B cell (primary cell): ENCODE results near the gene DPYSL3. TPM values are rescaled to one million over a fixed set of nuclear protein-coding genes. Genes with fewer than 3 reads are reported as not detected.

Experiments used
- ATAC-seq: fragments of 200-7000 bp; cut with Tn5 transposase; one replicate; pipeline ENCODE4 v1.10.0; 2021; ENCODE audit warnings: low read depth, mild to moderate bottlenecking, moderate number of reproducible peaks, moderate library complexity
- CTCF ChIA-PET: fragments of 350-600 bp; sonication (Branson Sonifier 250); formaldehyde crosslinking; loops from one replicate; lab custom pipeline; 2021; ENCODE audit warnings: antibody characterized with exemption, inconsistent platforms; lab: Charles Lee
- POLR2A ChIA-PET: fragments of 350-600 bp; sonication (Branson Sonifier 250); formaldehyde crosslinking; loops from one replicate; lab custom pipeline; 2021; ENCODE audit warnings: antibody characterized with exemption; lab: Charles Lee
- DNase-seq: peaks from one replicate; pipeline ENCODE4 v3.0.0; 2013
- H2AFZ ChIP-seq: 2 replicates; pipeline ENCODE4 v1.6.1; 2012; ENCODE audit warnings: mild to moderate bottlenecking, low read depth, low read length; ENCODE audit not compliant: insufficient read depth, poor library complexity, severe bottlenecking
- H3K27ac ChIP-seq, 2 donors: 1 replicate in 1 of 2; 2 replicates in 1 of 2; pipeline ENCODE4 v1.5.1; 2012 to 2013; ENCODE audit warnings: low read length in 2 of 2, mild to moderate bottlenecking in 2 of 2, moderate library complexity in 1 of 2
- H3K27me3 ChIP-seq, 4 experiments: fragments of 200-600 bp in 1 of 4; sonication (generic) in 1 of 4; replicated peaks in 1 of 4; 1 replicate in 2 of 4; 2 replicates in 2 of 4; pipeline versions ENCODE4 v1.6.1 to v1.7.0; 2013 to 2016; ENCODE audit warnings: low read length in 3 of 4, mild to moderate bottlenecking in 2 of 4, mixed read lengths in 1 of 4, moderate library complexity in 1 of 4; ENCODE audit not compliant: insufficient read depth in 4 of 4, control insufficient read depth in 3 of 4; ENCODE audit errors: control extremely low read depth in 1 of 4
- H3K36me3 ChIP-seq, 2 experiments: replicated peaks in 1 of 2; 1 replicate in 1 of 2; 2 replicates in 1 of 2; pipeline versions ENCODE4 v1.6.1 to v1.7.1; 2013; ENCODE audit warnings: low read length in 1 of 2; ENCODE audit not compliant: insufficient read depth in 2 of 2, control insufficient read depth in 1 of 2; ENCODE audit errors: control extremely low read depth in 1 of 2, extremely low read depth in 1 of 2
- H3K4me1 ChIP-seq, 2 donors: fragments of 200-600 bp in 1 of 2; sonication (generic) in 1 of 2; 1 replicate in 1 of 2; 2 replicates in 1 of 2; pipeline versions ENCODE4 v1.5.1 to v1.6.1; 2013 to 2017; ENCODE audit warnings: low read length in 2 of 2; ENCODE audit not compliant: control insufficient read depth in 2 of 2, insufficient read depth in 2 of 2
- H3K4me2 ChIP-seq: replicated peaks from 2 replicates; pipeline ENCODE3; 2012; ENCODE audit warnings: mild to moderate bottlenecking, low read depth, low read length; ENCODE audit not compliant: poor library complexity, severe bottlenecking
- H3K4me3 ChIP-seq, 5 experiments: fragments of 200-600 bp in 1 of 5; sonication (generic) in 1 of 5; 1 replicate in 3 of 5; 2 replicates in 2 of 5; pipeline versions ENCODE4 v1.5.1 to v1.7.0; 2011 to 2016; ENCODE audit warnings: low read length in 4 of 5, mild to moderate bottlenecking in 4 of 5, low read depth in 2 of 5, control low read depth in 1 of 5, moderate library complexity in 1 of 5; ENCODE audit not compliant: insufficient read depth in 1 of 5; ENCODE audit errors: control extremely low read depth in 1 of 5, extremely low read depth in 1 of 5
- H3K79me2 ChIP-seq: fragments of 200-600 bp; sonication (generic); one replicate; pipeline ENCODE4 v1.6.0; 2016; ENCODE audit warnings: low read length; ENCODE audit not compliant: control insufficient read depth, insufficient read depth
- H3K9ac ChIP-seq: fragments of 200-600 bp; sonication (generic); 2 replicates; pipeline ENCODE4 v1.6.1; 2017; ENCODE audit warnings: mild to moderate bottlenecking, low read length, moderate library complexity
- H3K9me3 ChIP-seq, 3 donors: one replicate each; pipeline versions ENCODE4 v1.6.1 to v1.7.1; 2013; ENCODE audit warnings: low read length in 2 of 3; ENCODE audit not compliant: control insufficient read depth in 2 of 3, insufficient read depth in 1 of 3; ENCODE audit errors: control extremely low read depth in 1 of 3
- H4K20me1 ChIP-seq: 2 replicates; pipeline ENCODE4 v1.6.0; 2012; ENCODE audit warnings: mild to moderate bottlenecking, low read length; ENCODE audit not compliant: insufficient read depth, control insufficient read depth, poor library complexity, severe bottlenecking
- H3K27ac Mint-ChIP-seq: one replicate; pipeline ENCODE4 v1.8.0; 2021; ENCODE audit warnings: mixed read lengths
- H3K27me3 Mint-ChIP-seq: one replicate; pipeline ENCODE4 v1.8.0; 2021; ENCODE audit warnings: mixed read lengths
- H3K4me1 Mint-ChIP-seq: one replicate; pipeline ENCODE4 v1.8.0; 2021; ENCODE audit warnings: mixed read lengths
- H3K4me3 Mint-ChIP-seq: one replicate; pipeline ENCODE4 v1.8.0; 2021; ENCODE audit warnings: mixed read lengths
- H3K9me3 Mint-ChIP-seq: one replicate; pipeline ENCODE4 v1.8.0; 2022; ENCODE audit warnings: mixed read lengths; ENCODE audit not compliant: insufficient read depth
- EZH2 ChIP-seq: IDR thresholded peaks from 2 replicates; pipeline ENCODE4 v1.6.1; 2012; ENCODE audit warnings: borderline replicate concordance, low read depth, mild to moderate bottlenecking, moderate library complexity, low read length; ENCODE audit not compliant: insufficient read depth, poor library complexity, severe bottlenecking
- WGBS: methylation state at CpG from one replicate; pipeline ENCODE4 v1.1.5; 2013; ENCODE audit warnings: missing lambda C conversion rate; ENCODE audit not compliant: insufficient coverage; 5-methylcytosine and 5-hydroxymethylcytosine counted together
- intact Hi-C: fragments of 100-400 bp; cut with micrococcal nuclease; formaldehyde crosslinking; loops from one replicate; pipeline ENCODE4 v1.10.0; 2022
- polyA plus RNA-seq: library from polyadenylated mRNA; depleted of rRNA; stranded (reverse); fragments of >200 nt; gene quantifications from 2 replicates; pipeline ENCODE4 v1.2.3, GENCODE V29; 2012
- total RNA-seq, 2 donors: library from RNA; stranded (reverse); fragments of 120-200 nt in 1 of 2; gene quantifications; 1 replicate in 1 of 2; 2 replicates in 1 of 2; pipeline versions ENCODE4 v1.2.3 to v1.2.4, GENCODE V29; 2013 to 2022
- TF ChIP-seq, protein P1 (sequence below): fragments of 200-600 bp; IDR thresholded peaks from one replicate; pipeline ENCODE4 v1.8.0; 2022; ENCODE audit warnings: antibody characterized with exemption, mild to moderate bottlenecking

DPYSL3 gene
- total and polyA plus RNA-seq, 2 donors (not counting 1 experiment from before 2014, with no cell fraction given): not detected

DNA sequence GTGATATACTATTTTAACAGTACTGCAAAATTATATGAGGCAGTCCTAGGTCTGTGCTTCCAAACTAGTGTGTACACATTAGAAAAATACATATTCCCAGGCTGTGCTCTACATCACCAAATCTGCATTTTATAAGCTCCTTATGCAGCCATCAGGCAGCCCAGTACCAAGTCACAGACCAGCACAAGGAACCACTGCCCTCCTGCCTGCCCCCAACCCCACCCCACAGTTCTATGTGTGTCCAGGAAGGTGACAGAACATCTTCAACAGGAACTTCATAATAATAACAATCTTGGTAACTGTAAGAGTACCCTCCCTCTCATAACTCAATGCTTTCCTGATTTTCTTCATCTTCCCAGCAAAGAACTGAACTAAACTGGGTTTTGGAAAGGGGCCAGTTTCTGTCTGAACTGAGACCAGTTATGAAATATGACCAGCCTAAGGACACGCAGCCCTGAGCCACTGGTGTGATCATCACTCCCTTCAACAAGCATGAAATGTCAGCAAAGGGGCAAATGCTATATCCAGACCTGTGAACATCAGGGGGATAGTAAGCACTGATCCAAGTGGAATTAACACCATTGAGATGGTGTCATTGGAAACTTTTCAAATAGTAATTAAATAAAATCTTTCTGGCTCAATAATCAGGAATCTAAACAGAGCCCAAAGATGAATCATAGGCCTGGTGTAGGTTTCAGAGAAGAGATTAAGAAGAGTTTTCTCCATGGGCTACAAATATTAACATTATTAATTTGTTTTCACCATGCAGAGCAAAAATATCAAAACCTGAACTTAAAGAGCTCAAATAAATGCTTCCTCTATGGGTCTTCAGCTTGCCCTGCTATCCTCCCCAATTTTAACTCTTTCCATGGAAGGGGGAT lies 82.1 kb downstream of the DPYSL3 start:
- H3K27me3 Mint-ChIP-seq: no peaks in the 10 kb centered on the region
- no peak overlapping the region for H3K27ac Mint-ChIP-seq
- Histone ChIP-seq H3K9me3 (peaks cover 0 to 5% (median 0%) of the 10 kb centered on the region in 3 donors), H4K20me1 (no peaks in the 10 kb centered on the region), H3K79me2 (no peaks in the 10 kb centered on the region), H3K4me2 (no peak overlapping the region), H3K4me1 (no peaks in the 10 kb centered on the region), H3K4me3 (no peak overlapping the region), H3K9ac (no peak overlapping the region), H3K27me3 (no peaks in the 10 kb centered on the region), H2AFZ (no peak overlapping the region), H3K36me3 (no peaks in the 10 kb centered on the region), H3K27ac (no peak overlapping the region)
- no peak overlapping the region for H3K4me3 Mint-ChIP-seq
- CTCF ChIA-PET: no interaction called here
- DNase-seq: no peak
- TF ChIP-seq, protein P1, sequence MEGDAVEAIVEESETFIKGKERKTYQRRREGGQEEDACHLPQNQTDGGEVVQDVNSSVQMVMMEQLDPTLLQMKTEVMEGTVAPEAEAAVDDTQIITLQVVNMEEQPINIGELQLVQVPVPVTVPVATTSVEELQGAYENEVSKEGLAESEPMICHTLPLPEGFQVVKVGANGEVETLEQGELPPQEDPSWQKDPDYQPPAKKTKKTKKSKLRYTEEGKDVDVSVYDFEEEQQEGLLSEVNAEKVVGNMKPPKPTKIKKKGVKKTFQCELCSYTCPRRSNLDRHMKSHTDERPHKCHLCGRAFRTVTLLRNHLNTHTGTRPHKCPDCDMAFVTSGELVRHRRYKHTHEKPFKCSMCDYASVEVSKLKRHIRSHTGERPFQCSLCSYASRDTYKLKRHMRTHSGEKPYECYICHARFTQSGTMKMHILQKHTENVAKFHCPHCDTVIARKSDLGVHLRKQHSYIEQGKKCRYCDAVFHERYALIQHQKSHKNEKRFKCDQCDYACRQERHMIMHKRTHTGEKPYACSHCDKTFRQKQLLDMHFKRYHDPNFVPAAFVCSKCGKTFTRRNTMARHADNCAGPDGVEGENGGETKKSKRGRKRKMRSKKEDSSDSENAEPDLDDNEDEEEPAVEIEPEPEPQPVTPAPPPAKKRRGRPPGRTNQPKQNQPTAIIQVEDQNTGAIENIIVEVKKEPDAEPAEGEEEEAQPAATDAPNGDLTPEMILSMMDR: no peak
- no peak for TF ChIP-seq EZH2
- H3K9me3 Mint-ChIP-seq: no peaks in the 10 kb centered on the region
- intact Hi-C loops: no loop called here
- WGBS: no CpG with 5 or more reads among the region's 1 CpG
- ATAC-seq: no peak
- no peaks in the 10 kb centered on the region for H3K4me1 Mint-ChIP-seq
- POLR2A ChIA-PET: no interaction called here

DNA sequence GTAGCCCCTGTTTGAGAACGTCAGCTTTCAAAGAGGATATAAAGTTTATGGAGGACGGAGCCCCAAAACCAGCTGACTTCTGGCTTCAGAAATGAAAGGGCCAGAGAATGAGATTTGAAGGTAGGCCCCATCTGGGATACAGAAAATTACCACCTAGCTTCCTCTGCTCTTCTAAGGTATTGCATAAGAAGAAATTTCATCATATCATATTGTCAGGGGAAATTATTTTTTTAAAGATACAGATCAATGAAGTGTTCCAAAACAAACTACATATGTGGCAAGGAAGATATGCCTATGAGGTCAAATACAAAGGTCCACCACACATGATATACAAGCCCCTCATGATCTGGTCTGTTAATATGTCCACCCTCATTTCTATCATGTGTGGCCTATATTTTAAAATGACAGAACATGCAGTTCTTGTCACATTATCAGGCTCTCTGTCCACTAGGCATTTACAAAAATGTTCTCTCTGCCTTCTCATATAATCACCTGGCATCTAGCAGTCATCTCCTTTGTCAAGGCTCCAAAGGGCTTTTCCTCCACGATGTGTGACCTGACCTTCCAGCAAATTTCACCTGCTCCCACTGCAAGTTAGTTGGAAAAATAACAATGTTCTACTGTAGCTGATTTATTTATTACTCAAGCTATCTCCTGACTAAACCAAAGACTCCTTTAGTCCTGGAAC lies 83.1 kb downstream of the DPYSL3 start:
- Mint-ChIP-seq H3K9me3 (no peaks in the 10 kb centered on the region), H3K4me3 (no peak overlapping the region), H3K27me3 (no peaks in the 10 kb centered on the region), H3K4me1 (no peaks in the 10 kb centered on the region), H3K27ac (no peak overlapping the region)
- DNase-seq (no peak), ATAC-seq (no peak)
- TF ChIP-seq, protein P1: no peak
- no peak for TF ChIP-seq EZH2
- no peak overlapping the region for H3K4me2 ChIP-seq
- H3K4me1 ChIP-seq: no peaks in the 10 kb centered on the region
- no peak overlapping the region for H2AFZ ChIP-seq
- ChIA-PET CTCF (no interaction called here), POLR2A (no interaction called here)
- H3K4me3 ChIP-seq: no peak overlapping the region
- WGBS: 67% methylated on average over 1 of the region's 3 CpGs
- intact Hi-C loops: no loop called here
- H4K20me1 ChIP-seq: no peaks in the 10 kb centered on the region
- no peaks in the 10 kb centered on the region for H3K79me2 ChIP-seq
- no peak overlapping the region for H3K9ac ChIP-seq
- H3K36me3 ChIP-seq: no peaks in the 10 kb centered on the region
- peaks cover 0 to 5% (median 0%) of the 10 kb centered on the region in 3 donors for H3K9me3 ChIP-seq
- no peak overlapping the region for H3K27ac ChIP-seq
- H3K27me3 ChIP-seq: no peaks in the 10 kb centered on the region
